ENCODE results near the gene FAM136A. TPM values are rescaled to one million over a fixed set of nuclear protein-coding genes. Genes with fewer than 3 reads are reported as not detected.

Gene FAM136A
- total RNA-seq (2016; rRNA removed; fragmentation: Illumina TruSeq; extraction: Trizol) (126 and 153 TPM in 2 replicates), polyA plus RNA-seq (2011; rRNA removed) (73.8 and 77.8 TPM in 2 replicates), polyA minus RNA-seq (2011; rRNA and poly(A)+ RNA removed; ENCODE audit: low replicate concordance) (30.2 and 39.4 TPM in 2 replicates), Bru-seq, nascent RNA (percentile 94 among the genes with signal in this experiment), BruChase-seq, experiment 1, labeled RNA remaining after a 6-hour chase (percentile 99 among the genes with signal in this experiment), BruChase-seq, experiment 2, labeled RNA remaining after a 2-hour chase (percentile 98 among the genes with signal in this experiment)
- 63.6 and 77.0 TPM in 2 replicates for total RNA-seq (2016; cell fraction: cytosol; rRNA removed; fragmentation: Illumina TruSeq; extraction: Trizol; ENCODE audit: low read depth)
- total RNA-seq (2016; cell fraction: insoluble cytoplasmic fraction; rRNA removed; fragmentation: Illumina TruSeq; extraction: Trizol), result 120 and 154 TPM in 2 replicates
- 157 and 170 TPM in 2 replicates for total RNA-seq (2016; cell fraction: membrane; rRNA removed; fragmentation: Illumina TruSeq; extraction: Trizol)
- 61.1 and 69.7 TPM in 2 replicates for total RNA-seq (2016; cell fraction: nucleus; rRNA removed; fragmentation: Illumina TruSeq; extraction: Trizol)
- polyA plus RNA-seq (2011; cell fraction: cytosol; rRNA removed), result 51.0 and 55.6 TPM in 2 replicates
- 83.7 and 101 TPM in 2 replicates for polyA plus RNA-seq (2011; cell fraction: nucleus; rRNA removed)
- polyA plus RNA-seq (2012), result 71.9 and 87.6 TPM in 2 replicates
- polyA plus RNA-seq (2016; cell fraction: cytosol; fragmentation: Illumina TruSeq; extraction: Trizol; ENCODE audit: low read depth), result 83.2 and 122 TPM in 2 replicates
- 175 and 182 TPM in 2 replicates for polyA plus RNA-seq (2016; cell fraction: insoluble cytoplasmic fraction; fragmentation: Illumina TruSeq; extraction: Trizol; ENCODE audit: low read depth)
- polyA plus RNA-seq (2016; cell fraction: membrane; fragmentation: Illumina TruSeq; extraction: Trizol; ENCODE audit: low read depth), result 155 and 176 TPM in 2 replicates
- polyA plus RNA-seq (2016; cell fraction: nucleus; fragmentation: Illumina TruSeq; extraction: Trizol; ENCODE audit: insufficient read depth, low read depth), result 124 and 130 TPM in 2 replicates
- 19.9 and 21.4 TPM in 2 replicates for polyA minus RNA-seq (2011; cell fraction: cytosol; rRNA and poly(A)+ RNA removed)
- 28.0 and 29.5 TPM in 2 replicates for polyA minus RNA-seq (2011; cell fraction: nucleus; rRNA and poly(A)+ RNA removed)
- long read RNA-seq, experiment 1, transcript FAM136A-201 (3 exons, 1,810 nt), result major isoform, 258 of 286 reads
- long read RNA-seq, experiment 1, partial matches to known transcripts, result 3 of 286 reads
- long read RNA-seq, experiment 1, other reads (novel, unspliced or antisense), result 19 of 286 reads
- long read RNA-seq, experiment 2, transcript FAM136A-201 (3 exons, 1,810 nt), result major isoform, 154 of 216 reads
- long read RNA-seq, experiment 2, partial matches to known transcripts, result 5 of 216 reads
- long read RNA-seq, experiment 2, other reads (novel, unspliced or antisense), result 56 of 216 reads

DNA sequence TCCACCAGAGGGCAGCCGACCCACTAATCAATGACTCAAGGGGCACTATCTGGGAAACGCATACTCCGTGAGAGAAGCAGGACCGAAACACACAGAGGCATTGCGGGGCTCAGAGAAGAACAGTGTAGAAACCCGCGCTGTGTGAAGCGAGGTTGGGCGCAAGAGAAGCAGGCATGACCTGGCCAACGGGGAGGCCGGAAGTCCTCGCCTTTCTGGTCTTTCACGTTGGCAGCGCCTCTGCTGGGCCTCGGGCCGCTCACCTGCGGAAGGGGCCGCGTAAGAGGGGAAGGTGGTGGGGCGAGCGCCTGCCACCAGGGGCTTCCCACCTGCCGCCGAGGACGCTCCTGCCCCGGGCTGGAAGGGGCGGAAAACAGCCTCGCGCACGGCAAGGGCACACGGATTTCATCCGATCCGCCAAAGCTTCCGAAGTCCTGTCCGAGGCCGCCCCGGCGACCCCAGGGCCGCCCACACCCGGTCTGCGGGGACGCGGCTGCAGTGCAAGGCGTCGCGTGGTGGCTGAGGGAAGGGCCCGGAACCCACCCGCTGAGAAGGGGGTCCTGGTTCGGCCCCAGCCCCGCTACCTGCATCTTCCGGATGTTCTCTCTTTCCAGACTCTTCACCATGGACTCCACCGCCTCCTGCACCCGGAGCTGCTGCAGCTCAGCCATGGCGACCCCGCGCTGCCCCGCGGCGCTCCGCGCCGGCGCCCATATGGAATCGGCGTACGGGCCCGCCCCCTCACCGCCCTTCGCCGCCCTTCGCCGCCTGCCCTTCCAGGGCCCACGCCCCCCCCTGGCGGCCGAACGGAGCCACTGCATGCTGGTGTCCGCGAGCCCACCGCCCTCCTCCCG is at the start of gene FAM136A:
Gene FAM136A, minus strand, starts transcription at position 724 of the 851 bp plus-strand sequence. Its CDS starts 56 bp downstream, at position 668.
- Histone ChIP-seq H3K9ac (ENCODE audit: insufficient read depth, low read depth, low read length) (peak within 1 kb of the TSS; percentile 92), H3K36me3 (replicated peaks in 1 of 2; ENCODE audit: control insufficient read depth in 1 of 2, insufficient read depth in 2 of 2, low read length in 2 of 2) (peaks cover 8 to 25% of the 10 kb centered on the region in 2 experiments), H4K20me1 (ENCODE audit: insufficient read depth, low read length) (no peaks in the 10 kb centered on the region), H3K27ac (ENCODE audit: extremely low read length, insufficient read depth, low read length) (peak within 1 kb of the TSS; percentile 85), H3K4me1 (ENCODE audit: insufficient read depth, low read length) (peaks cover 21% of the 10 kb centered on the region), H3K79me2 (ENCODE audit: insufficient read depth, low read length) (peaks cover 14% of the 10 kb centered on the region), H2AFZ (ENCODE audit: low read length) (no peak within 1 kb of the TSS), H3K4me3 (replicated peaks in 1 of 3; ENCODE audit: insufficient read depth in 1 of 3, low read depth in 2 of 3, low read length in 3 of 3) (peak within 1 kb of the TSS; percentile 62 to 92 (median 90)), H3K4me2 (ENCODE audit: low read depth, low read length) (peak within 1 kb of the TSS; percentile 85), H3K9me3 (ENCODE audit: low read length) (no peaks in the 10 kb centered on the region), H3K27me3 (ENCODE audit: control insufficient read depth in 1 of 2, insufficient read depth in 2 of 2, low read length in 2 of 2) (peaks cover 0 to 7% of the 10 kb centered on the region in 2 experiments; a peak in 2 of 5 replicates)
- in situ Hi-C loops (cut with HindIII; ENCODE audit: extremely low pct_ligation_motif_present, low pct_unique_long_range_greater_than_20kb), result loop anchor here (10.0 kb wide), 1 partner anchor 343 kb away; no protein-coding TSS in a partner anchor
- WGBS (ENCODE audit: low lambda C conversion rate), result under 1% methylated on average over 38 of the region's 79 CpGs
- ChIA-PET POLR2A (interaction anchor here (0.9 to 3.8 kb wide), 7 partner anchors 8 to 387 kb away, joined by 3 to 62 read pairs (median 4); partner anchors contain the start of genes MXD1, PCYOX1 and SNRPG), CTCF (ENCODE audit: low intra/inter-chr PET ratio, low total read pairs) (interaction anchor here (0.7 to 3.3 kb wide), 7 partner anchors 32 to 484 kb away, joined by 3 to 46 read pairs (median 3); partner anchors contain the start of gene TIA1)
- peak; percentile 94 for ATAC-seq
- intact Hi-C loops (cut with micrococcal nuclease; ENCODE audit: unreplicated experiment), result loop anchor here (1.0 to 10.0 kb wide), 4 partner anchors 256 to 563 kb away; no protein-coding TSS in a partner anchor
- no peak for FAIRE-seq
- peak; percentile 87 for DNase-seq (ENCODE audit: low spot score)
- TSS peak; percentile 95 for BruUV-seq (replicated peaks)
- TF ChIP-seq NFYC (CRISPR knock-in tag; IDR thresholded peaks at IDR 0.05) (no peak), SMARCE1 (IDR thresholded peaks at IDR 0.05; ENCODE audit: borderline replicate concordance) (no peak), ZNF644 (CRISPR knock-in tag; IDR thresholded peaks at IDR 0.05; ENCODE audit: low read depth) (peak; percentile 6; the same call in 1 of the 2 replicates), GMEB2 (CRISPR knock-in tag; IDR thresholded peaks at IDR 0.05; ENCODE audit: low read depth) (0 out of 2 replicates have a peak, but pooled peaks have one; percentile 20), ZNF639 (CRISPR knock-in tag; conservative IDR thresholded peaks at IDR 0.05) (peak; percentile 49; the same call in 1 of the 2 replicates)
- TF ChIP-seq, protein P1, sequence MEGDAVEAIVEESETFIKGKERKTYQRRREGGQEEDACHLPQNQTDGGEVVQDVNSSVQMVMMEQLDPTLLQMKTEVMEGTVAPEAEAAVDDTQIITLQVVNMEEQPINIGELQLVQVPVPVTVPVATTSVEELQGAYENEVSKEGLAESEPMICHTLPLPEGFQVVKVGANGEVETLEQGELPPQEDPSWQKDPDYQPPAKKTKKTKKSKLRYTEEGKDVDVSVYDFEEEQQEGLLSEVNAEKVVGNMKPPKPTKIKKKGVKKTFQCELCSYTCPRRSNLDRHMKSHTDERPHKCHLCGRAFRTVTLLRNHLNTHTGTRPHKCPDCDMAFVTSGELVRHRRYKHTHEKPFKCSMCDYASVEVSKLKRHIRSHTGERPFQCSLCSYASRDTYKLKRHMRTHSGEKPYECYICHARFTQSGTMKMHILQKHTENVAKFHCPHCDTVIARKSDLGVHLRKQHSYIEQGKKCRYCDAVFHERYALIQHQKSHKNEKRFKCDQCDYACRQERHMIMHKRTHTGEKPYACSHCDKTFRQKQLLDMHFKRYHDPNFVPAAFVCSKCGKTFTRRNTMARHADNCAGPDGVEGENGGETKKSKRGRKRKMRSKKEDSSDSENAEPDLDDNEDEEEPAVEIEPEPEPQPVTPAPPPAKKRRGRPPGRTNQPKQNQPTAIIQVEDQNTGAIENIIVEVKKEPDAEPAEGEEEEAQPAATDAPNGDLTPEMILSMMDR (CRISPR knock-in tag; IDR thresholded peaks at IDR 0.05), result peak; percentile 91
- TF ChIP-seq, protein P2, sequence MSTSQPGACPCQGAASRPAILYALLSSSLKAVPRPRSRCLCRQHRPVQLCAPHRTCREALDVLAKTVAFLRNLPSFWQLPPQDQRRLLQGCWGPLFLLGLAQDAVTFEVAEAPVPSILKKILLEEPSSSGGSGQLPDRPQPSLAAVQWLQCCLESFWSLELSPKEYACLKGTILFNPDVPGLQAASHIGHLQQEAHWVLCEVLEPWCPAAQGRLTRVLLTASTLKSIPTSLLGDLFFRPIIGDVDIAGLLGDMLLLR (CRISPR knock-in tag; IDR thresholded peaks at IDR 0.05), result peak; percentile 54; the same call in 1 of the 2 replicates

Measured in HepG2 (cell line).